Measurements from ENCODE around the gene PLIN3.
"Not testable (repeated sequence)": the region's sequence is repeated elsewhere in the genome, so short reads cannot be mapped to it uniquely, and the experiment has no call there.

PLIN3 gene

DNA sequence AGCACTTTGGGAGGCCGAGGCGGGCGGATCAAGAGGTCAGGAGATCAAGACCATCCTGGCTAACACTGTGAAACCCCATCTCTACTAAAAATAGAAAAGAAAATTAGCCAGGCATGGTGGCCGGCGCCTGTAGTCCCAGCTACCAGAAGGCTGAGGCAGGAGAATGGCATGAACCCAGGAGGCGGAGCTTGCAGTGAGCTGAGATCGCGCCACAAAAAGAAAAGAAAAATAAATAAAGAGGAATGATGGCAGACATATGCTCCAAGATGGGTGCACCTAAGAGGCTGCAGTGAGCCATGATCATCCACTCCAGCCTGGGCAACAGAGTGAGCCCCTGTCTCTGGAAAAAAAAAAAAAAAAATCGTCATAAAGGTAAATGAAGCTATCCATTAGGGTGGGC is 21.5 kb downstream of the PLIN3 start:
- not testable (repeated sequence) for DNase-seq

GRCh38 chr19:4844348-4845179 is 22.9 kb downstream of the PLIN3 start:
- no peak for DNase-seq

GRCh38 chr19:4843647-4843965 is 23.9 kb downstream of the PLIN3 start:
- DNase-seq = no peak

DNA sequence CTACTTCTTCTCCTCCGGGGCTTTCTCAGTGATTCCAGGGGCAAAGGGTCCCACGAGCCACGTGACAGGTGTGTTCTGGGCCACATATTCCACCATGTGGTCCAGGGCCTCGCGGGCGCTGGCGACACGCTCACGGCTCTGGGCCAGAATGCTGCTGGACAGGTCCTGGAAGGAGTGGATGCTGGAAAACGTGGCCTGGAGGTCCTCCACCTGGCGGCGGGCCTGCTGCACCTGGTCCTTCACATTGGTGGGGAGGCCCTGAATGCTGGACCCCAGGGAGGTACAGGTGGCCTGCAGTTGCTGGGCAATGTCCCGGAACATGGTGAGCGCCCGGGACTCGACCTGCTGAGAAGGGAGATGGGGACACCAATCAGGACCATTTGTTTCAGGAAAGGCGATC is 28.3 kb downstream of the PLIN3 start:
- no peak for DNase-seq

DNA sequence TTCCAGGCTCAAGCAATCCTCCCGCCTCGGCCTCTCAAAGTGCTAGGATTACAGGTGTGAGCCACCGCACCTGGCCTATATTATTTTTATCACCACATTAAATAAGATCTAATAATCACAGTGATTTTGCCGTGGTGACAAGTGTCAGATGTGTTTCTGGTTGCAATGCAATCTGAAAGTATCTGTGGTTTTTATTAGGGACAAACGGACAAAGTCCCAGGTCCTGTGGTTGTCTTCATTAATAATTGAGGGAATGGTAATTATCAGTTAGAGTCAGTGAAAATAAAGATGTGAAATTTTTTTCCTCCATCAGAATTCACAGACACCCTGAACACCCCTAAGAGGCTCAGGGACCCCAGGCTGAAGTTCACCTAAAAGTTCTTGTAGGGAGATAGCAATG is 34.7 kb downstream of the PLIN3 start:
- no peak for DNase-seq

- DNase-seq = not testable (repeated sequence)
Observed at GRCh38 chr19:4831979-4832340, 35.5 kb downstream of the PLIN3 start.

DNA sequence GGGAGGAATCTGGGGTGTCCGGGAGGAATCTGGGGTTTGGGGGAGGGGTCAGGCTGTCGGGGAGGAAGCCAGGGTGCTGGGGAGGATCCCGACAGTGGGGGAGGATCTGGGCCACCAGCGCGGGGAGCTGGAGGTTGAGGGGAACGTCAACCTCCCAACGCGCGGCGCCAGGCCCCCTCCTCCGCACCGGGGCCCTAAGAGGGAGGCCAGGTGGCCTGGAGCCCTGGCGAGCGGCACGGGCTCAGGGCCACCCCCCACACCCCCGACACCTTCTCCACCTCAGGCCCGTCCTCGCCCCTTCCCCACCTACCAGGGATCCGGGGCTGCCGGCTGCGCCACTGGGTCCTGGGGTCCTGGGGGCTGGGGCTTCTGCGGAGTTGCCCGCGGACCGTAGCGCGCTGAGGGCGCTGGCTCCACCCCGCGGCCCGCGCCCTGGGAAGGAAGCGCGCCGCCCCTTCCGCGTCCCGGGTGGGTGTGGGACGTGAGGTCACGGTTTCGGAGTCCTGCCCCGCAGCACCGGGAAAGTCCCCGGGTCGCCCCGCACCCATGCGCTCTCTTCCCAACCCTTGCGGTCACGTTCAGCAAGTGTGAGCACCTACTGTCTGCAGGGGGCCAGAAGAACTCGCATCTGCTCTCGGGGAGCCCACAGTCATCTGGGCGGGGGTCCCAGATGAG is 36.0 kb downstream of the PLIN3 start, which contains the start of gene TICAM1:
TSS of gene TICAM1 (minus strand) at position 409 of the 675 bp plus-strand sequence. CDS start 13,335 bp downstream, outside the sequence.
- DNase-seq = peak; percentile 65

GRCh38 chr19:4830768-4831265 is 36.6 kb downstream of the PLIN3 start:
- no peak for DNase-seq

DNA sequence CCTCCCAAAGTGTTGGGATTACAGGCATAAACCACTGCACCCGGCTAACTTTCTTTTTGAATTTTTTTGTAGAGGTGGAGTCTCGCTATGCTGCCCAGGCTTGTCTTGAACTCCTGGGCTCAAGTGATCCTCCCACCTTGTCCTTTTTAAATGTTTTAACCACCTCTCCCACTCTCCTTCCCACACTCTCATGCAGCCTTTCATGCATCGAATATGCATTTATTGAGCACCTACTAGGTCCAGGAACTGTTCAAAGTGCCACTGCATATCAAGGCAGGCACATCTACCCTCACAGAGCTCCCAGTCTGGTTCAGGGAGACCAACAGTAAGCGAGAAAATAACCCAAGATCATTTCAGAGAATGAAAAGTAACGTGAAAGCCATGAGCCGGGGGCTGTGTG is 37.1 kb downstream of the PLIN3 start:
- no peak for DNase-seq

DNA sequence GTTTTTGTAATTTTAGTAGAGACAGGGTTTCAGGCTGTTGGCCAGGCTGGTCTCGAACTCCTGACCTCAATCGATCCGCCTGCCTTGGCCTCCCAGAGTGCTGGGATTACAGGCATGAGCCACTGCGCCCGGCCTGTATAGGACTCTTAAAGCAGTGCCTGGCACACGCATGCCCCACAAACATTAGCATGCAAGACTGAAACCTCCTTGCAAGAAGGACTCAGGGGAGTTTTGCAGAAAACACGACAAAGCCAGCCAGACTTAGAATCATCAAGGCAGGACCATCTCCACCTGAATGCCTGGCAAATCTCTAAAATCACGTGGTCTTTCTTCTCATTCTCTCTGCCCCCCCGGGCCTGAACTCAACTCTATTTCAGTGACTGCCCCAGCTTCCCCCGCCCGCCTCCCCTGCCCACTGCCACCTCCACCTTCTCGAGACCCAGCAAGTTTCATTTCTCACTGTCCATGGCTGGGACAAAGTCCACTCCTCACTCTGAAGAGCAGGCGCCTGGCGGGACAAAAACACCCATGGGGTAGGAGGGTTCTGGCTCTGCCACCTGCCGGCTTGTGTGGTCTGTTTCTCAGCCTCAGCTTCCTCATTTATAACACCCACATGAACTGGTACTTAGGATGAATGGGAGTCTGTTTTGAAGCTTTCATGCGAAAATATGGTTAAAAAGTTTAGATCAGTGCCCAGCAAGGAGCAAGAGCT is 38.3 kb downstream of the PLIN3 start:
- no peak for DNase-seq

GRCh38 chr19:4823577-4823976 is 43.9 kb downstream of the PLIN3 start:
- DNase-seq = no peak

- DNase-seq = not testable (repeated sequence)
Observed at GRCh38 chr19:4822354-4822753, 45.1 kb downstream of the PLIN3 start.

- no peak for DNase-seq
Observed at GRCh38 chr19:4821265-4821664, 46.2 kb downstream of the PLIN3 start.

DNA sequence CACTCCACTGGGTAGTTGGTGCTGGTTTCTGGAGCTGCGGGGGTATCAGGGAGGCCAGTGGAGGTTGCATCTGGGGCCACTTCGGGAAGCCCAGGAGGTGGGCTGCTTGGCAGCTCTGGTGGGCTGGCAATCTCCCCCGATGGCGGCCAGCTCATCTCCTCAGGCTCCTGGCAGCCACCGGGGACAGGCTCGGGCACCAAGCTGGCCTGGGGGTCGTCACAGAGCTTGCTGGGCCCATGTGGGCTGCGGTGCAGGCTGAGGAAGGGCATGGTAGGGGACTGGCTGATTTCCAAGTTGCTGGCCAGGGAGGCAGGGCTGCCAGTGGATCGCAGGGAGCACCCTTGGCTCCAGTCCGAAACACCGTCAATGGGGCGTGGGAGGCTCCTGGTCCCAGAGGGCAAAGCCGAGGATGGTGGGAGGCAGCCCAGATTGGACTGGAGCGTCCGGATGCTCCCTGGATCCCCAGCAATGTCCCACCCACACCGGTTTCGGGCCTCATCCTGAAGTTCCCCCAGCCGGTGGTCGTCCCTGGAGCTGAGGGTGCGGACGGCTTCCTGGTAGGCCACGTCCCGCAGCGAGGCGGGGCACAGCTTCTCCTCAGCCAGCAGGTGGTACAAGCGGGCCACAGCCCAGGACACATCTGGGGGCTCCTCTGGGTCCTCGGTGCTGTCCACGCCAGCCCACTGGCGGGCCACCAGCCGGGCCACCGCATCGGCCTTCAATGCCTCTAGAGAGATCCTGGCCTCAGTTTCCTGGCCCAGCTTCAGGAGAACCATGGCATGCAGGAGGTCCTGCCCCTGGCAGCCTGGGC is 49.8 kb downstream of the PLIN3 start:
- no peak for DNase-seq

GRCh38 chr19:4816950-4817278 is 50.6 kb downstream of the PLIN3 start:
- no peak for DNase-seq

GRCh38 chr19:4816202-4816949 is 51.1 kb downstream of the PLIN3 start:
- DNase-seq = no peak

GRCh38 chr19:4815426-4816201 is 51.9 kb downstream of the PLIN3 start:
- peak; percentile 65 for DNase-seq

GRCh38 chr19:4814625-4815425 is 52.6 kb downstream of the PLIN3 start:
- no peak for DNase-seq

- DNase-seq = peak; percentile 90
Observed at GRCh38 chr19:4811328-4812131, 55.9 kb downstream of the PLIN3 start.

GRCh38 chr19:4807188-4807587 is 60.3 kb downstream of the PLIN3 start:
- DNase-seq = no peak

Data from activated gamma-delta T cell treated with Interleukin-2 at 50 U/mL for 16 hours (primary cell).